Breast epithelium (tissue), 4 donors: ENCODE measurements around the gene PLCH2. TPM values are rescaled to one million over a fixed set of nuclear protein-coding genes. Genes with fewer than 3 reads are reported as not detected.

Experiments used
- DNase-seq, 2 donors: peaks; one replicate each; pipeline ENCODE4 v3.0.0-alpha.2; 2019; ENCODE audit warnings: low spot score in 2 of 2
- H3K27ac ChIP-seq, 2 donors: fragments of 200-600 bp; sonication (generic) in 1 of 2; one replicate each; pipeline ENCODE4 v1.5.1; 2016 to 2019; ENCODE audit warnings: mild to moderate bottlenecking in 1 of 2
- H3K27me3 ChIP-seq, 2 donors: fragments of 200-600 bp; sonication (generic) in 1 of 2; one replicate each; pipeline versions ENCODE4 v1.5.1 to v1.6.0; 2017 to 2019; ENCODE audit warnings: control low read depth in 1 of 2, mild to moderate bottlenecking in 1 of 2
- H3K36me3 ChIP-seq: fragments of 200-600 bp; one replicate; pipeline ENCODE4 v1.5.1; 2019
- H3K4me1 ChIP-seq, 2 donors: fragments of 200-600 bp; sonication (generic); one replicate each; pipeline ENCODE4 v1.5.1; 2016 to 2019; ENCODE audit warnings: control low read depth in 1 of 2
- H3K4me3 ChIP-seq, 3 donors: fragments of 200-600 bp; sonication (generic); 1 replicate in 2 of 3; 2 replicates in 1 of 3; pipeline ENCODE4 v1.5.1; 2016 to 2019; ENCODE audit warnings: mild to moderate bottlenecking in 3 of 3, moderate library complexity in 2 of 3
- H3K9me3 ChIP-seq, 2 donors: fragments of 200-600 bp; sonication (generic) in 1 of 2; one replicate each; pipeline ENCODE4 v1.5.1; 2016 to 2019; ENCODE audit warnings: control low read depth in 1 of 2
- POLR2A ChIP-seq: fragments of 450-650 bp; IDR thresholded peaks from one replicate; pipeline ENCODE4 v1.6.1; 2016; ENCODE audit warnings: antibody characterized with exemption, mild to moderate bottlenecking, moderate library complexity
- POLR2AphosphoS5 ChIP-seq, 3 donors: sonication (generic); formaldehyde crosslinking; IDR thresholded peaks; one replicate each; pipeline ENCODE4 v1.6.1; 2017; ENCODE audit warnings: antibody characterized with exemption in 3 of 3
- intact Hi-C: fragments of 100-400 bp; cut with DNase I; formaldehyde crosslinking; loops from one replicate; pipeline ENCODE4 v1.15.1; 2023; ENCODE audit warnings: low total_unique reads
- total RNA-seq, 3 donors: library from RNA; depleted of rRNA; stranded (reverse); fragments of >200 nt; gene quantifications; one replicate each; pipeline ENCODE4 v1.1.0, GENCODE V29; 2016
- TF ChIP-seq, protein P1 (sequence below), 3 donors: fragments of 450-650 bp; IDR thresholded peaks; one replicate each; pipeline ENCODE4 v1.5.1; 2016 to 2017; ENCODE audit warnings: antibody characterized with exemption in 3 of 3, mild to moderate bottlenecking in 3 of 3, moderate library complexity in 3 of 3

Gene PLCH2
- total RNA-seq, 3 donors from 2014 or later = 0.16 to 12.0 (median 10.2) TPM

DNA sequence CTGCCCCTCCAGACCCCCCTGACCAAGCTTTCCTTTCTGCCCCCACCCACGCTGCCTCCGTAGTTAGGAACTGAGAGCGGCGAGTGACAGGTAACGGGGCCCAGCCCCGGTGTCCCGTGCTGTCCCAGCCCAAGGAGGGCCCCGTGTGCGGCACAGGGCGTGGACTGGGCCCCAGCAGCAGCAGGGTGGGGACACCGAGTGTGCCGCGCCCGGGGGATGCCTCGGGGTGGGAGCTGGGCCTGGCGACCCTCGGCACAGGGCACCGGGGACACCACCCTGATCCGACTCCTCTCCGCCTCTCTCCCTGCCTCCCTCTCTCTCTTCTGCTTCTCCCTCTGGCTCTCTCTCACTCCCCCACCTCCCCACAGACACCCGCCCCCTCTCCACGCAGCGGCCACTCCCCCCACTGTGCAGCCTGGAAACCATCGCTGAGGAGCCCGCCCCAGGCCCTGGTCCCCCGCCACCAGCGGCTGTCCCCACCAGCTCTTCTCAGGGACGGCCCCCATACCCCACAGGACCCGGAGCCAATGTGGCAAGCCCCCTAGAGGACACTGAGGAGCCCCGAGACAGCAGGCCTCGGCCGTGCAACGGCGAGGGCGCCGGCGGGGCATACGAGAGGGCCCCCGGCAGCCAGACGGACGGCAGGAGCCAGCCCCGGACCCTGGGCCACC, 27.6 kb downstream of the PLCH2 start:
- peaks cover 0 to 35% of the 10 kb centered on the region in 2 donors for H3K27me3 ChIP-seq
- intact Hi-C loops = no loop called here
- no peaks in the 10 kb centered on the region for H3K9me3 ChIP-seq
- no peaks in the 10 kb centered on the region for H3K4me1 ChIP-seq
- no peaks in the 10 kb centered on the region for H3K36me3 ChIP-seq
- TF ChIP-seq POLR2A (no peak), POLR2AphosphoS5 (IDR thresholded peaks at IDR 0.05) (no peak)
- TF ChIP-seq, protein P1, sequence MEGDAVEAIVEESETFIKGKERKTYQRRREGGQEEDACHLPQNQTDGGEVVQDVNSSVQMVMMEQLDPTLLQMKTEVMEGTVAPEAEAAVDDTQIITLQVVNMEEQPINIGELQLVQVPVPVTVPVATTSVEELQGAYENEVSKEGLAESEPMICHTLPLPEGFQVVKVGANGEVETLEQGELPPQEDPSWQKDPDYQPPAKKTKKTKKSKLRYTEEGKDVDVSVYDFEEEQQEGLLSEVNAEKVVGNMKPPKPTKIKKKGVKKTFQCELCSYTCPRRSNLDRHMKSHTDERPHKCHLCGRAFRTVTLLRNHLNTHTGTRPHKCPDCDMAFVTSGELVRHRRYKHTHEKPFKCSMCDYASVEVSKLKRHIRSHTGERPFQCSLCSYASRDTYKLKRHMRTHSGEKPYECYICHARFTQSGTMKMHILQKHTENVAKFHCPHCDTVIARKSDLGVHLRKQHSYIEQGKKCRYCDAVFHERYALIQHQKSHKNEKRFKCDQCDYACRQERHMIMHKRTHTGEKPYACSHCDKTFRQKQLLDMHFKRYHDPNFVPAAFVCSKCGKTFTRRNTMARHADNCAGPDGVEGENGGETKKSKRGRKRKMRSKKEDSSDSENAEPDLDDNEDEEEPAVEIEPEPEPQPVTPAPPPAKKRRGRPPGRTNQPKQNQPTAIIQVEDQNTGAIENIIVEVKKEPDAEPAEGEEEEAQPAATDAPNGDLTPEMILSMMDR (IDR thresholded peaks at IDR 0.05) = no peak
- H3K27ac ChIP-seq = no peak overlapping the region
- no peak for DNase-seq
- no peak overlapping the region for H3K4me3 ChIP-seq

DNA sequence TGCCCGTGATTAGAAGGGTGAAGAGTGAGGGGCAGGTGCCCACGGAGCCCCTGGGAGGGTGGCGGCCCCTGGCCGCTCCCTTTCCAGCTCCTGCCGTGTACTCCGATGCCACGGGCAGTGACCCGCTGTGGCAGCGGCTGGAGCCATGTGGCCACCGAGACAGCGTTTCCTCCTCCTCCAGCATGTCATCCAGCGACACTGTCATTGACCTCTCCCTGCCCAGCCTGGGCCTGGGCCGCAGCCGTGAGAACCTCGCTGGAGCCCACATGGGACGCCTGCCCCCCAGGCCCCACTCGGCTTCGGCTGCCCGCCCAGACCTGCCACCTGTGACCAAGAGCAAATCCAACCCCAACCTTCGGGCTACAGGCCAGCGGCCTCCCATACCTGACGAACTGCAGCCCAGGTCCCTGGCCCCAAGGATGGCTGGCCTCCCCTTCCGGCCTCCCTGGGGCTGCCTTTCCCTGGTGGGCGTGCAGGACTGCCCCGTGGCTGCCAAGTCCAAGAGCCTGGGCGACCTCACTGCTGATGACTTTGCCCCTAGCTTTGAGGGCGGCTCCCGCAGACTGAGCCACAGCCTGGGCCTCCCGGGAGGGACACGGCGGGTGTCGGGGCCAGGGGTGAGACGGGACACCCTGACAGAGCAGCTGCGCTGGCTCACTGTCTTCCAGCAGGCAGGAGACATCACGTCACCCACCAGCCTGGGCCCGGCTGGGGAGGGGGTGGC, 28.3 kb downstream of the PLCH2 start:
- TF ChIP-seq POLR2A (no peak), POLR2AphosphoS5 (IDR thresholded peaks at IDR 0.05) (no peak)
- TF ChIP-seq, protein P1 (IDR thresholded peaks at IDR 0.05) = no peak
- intact Hi-C loops = no loop called here
- H3K9me3 ChIP-seq = no peaks in the 10 kb centered on the region
- no peak for DNase-seq
- no peak overlapping the region for H3K4me3 ChIP-seq
- no peak overlapping the region for H3K27ac ChIP-seq
- peaks cover 0 to 35% of the 10 kb centered on the region in 2 donors for H3K27me3 ChIP-seq
- no peaks in the 10 kb centered on the region for H3K4me1 ChIP-seq
- H3K36me3 ChIP-seq = no peaks in the 10 kb centered on the region

DNA sequence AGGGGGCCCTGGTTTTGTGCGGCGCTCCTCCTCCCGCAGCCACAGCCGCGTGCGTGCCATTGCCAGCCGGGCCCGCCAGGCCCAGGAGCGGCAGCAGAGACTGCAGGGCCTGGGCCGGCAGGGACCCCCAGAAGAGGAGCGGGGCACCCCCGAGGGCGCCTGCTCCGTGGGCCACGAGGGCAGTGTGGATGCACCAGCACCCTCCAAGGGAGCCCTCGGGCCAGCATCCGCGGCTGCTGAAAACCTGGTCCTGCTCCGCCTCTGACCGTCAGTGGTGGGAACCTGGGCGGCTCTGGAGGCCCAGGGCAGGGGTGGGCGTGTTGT, 28.8 kb downstream of the PLCH2 start:
- Histone ChIP-seq H3K9me3 (no peaks in the 10 kb centered on the region), H3K4me1 (no peaks in the 10 kb centered on the region), H3K27ac (no peak overlapping the region), H3K4me3 (no peak overlapping the region), H3K36me3 (no peaks in the 10 kb centered on the region), H3K27me3 (peaks cover 0 to 35% of the 10 kb centered on the region in 2 donors)
- no peak for DNase-seq
- TF ChIP-seq POLR2A (no peak), POLR2AphosphoS5 (IDR thresholded peaks at IDR 0.05) (no peak)
- TF ChIP-seq, protein P1 (IDR thresholded peaks at IDR 0.05) = no peak
- intact Hi-C loops = no loop called here

DNA sequence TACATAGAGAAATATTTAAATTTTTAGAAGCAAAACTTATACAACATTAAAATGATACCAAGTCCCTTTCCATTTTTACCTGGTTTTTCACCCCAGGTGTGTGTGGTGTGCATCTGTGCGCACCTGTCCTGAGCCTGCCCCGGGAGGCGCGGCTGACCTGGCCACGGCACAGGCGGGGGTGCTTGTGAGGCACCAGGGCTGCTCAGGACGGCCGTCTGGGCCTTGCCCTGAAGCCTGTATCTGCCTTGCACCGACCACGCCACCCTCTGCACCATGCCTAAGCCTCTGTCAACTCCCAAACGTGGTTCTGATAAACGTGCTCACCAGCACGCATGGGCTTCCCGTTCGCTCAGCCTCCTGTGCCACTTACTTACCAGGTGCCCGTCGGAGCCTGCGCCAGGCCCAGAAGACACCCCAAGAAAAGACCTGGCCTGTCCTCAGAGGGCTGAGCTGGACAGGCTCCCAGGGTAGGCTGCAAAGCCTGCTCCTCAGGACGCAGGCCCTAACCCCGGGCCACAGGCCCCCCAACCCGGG, 29.4 kb downstream of the PLCH2 start:
- intact Hi-C loops = no loop called here
- TF ChIP-seq POLR2AphosphoS5 (IDR thresholded peaks at IDR 0.05) = no peak
- H3K9me3 ChIP-seq = no peaks in the 10 kb centered on the region
- no peak for DNase-seq
- H3K27ac ChIP-seq = no peak overlapping the region
- H3K4me1 ChIP-seq = no peaks in the 10 kb centered on the region
- H3K27me3 ChIP-seq = peaks cover 0 to 32% of the 10 kb centered on the region in 2 donors
- no peaks in the 10 kb centered on the region for H3K36me3 ChIP-seq
- no peak overlapping the region for H3K4me3 ChIP-seq

DNA sequence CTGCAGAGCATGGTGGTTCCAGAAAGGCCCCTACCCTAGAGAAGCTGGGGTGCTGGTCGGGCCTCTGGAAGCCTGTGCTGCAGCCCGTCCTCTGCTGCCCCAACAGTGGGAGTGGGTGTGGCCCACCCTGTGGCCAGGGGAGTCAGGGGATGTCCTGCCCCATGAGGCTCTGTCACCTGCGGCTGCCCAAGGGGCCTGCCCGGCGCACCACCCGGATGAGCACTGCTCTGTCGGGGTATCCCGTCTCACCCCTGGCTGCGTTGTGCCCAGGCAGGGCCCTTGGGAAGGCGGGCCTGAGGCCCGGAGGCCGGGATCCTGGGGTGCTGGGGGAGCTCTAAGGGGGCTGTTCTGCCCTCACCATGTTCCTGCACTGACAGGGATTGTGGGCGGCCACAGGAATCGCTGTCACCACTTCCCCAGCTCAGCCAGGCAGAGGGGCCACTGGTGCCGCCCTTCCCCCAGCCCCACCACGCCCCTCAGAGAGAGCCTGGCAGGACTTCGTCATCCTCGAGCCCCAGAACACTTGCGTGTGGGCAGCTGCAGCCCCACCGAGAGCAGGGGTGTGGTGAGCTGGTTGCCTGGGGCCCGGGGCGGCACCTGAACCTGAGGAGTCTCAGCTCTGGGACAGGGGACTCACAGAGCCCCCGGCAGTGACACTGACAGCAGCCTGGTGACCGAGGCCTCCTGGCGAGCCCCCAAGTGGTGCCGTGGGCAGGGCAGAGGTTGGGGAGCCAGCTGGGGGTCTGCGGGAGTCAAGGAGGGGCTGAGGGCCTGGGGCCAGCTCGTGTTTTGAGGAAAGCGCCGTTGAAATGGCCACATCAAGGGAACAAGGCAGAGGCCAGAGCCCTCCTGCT, 30.1 kb downstream of the PLCH2 start:
- Histone ChIP-seq H3K27ac (no peak overlapping the region), H3K9me3 (no peaks in the 10 kb centered on the region), H3K4me3 (no peak overlapping the region), H3K4me1 (no peaks in the 10 kb centered on the region), H3K36me3 (no peaks in the 10 kb centered on the region), H3K27me3 (peaks cover 0 to 32% of the 10 kb centered on the region in 2 donors)
- intact Hi-C loops = no loop called here
- no peak for DNase-seq
- TF ChIP-seq POLR2A = no peak
